Lung (tissue), 16 donors: ENCODE data around the gene TAF1B. TPM values are rescaled to one million over a fixed set of nuclear protein-coding genes. Genes with fewer than 3 reads are reported as not detected.

Source experiments
- ATAC-seq: fragments of 200-7000 bp; cut with Tn5 transposase; one replicate; pipeline ENCODE4 v1.9.1; 2020; ENCODE audit warnings: moderate number of reproducible peaks; ENCODE audit not compliant: insufficient read depth, low FRiP score
- DNase-seq, 3 donors: peaks; one replicate each; pipeline ENCODE4 v3.0.0-alpha.2; 2013 to 2017
- H3K27ac ChIP-seq, 2 donors: one replicate each; pipeline ENCODE4 v1.5.1; 2013; ENCODE audit warnings: mild to moderate bottlenecking in 2 of 2, moderate library complexity in 2 of 2, control low read depth in 1 of 2, inconsistent platforms in 1 of 2, low read depth in 1 of 2, low read length in 1 of 2
- H3K27me3 ChIP-seq, 3 donors: one replicate each; pipeline ENCODE4 v1.5.1; 2013; ENCODE audit warnings: low read length in 2 of 3; ENCODE audit not compliant: control insufficient read depth in 3 of 3, insufficient read depth in 3 of 3
- H3K36me3 ChIP-seq, 4 donors: one replicate each; pipeline ENCODE4 v1.5.1; 2013; ENCODE audit warnings: low read length in 4 of 4, mild to moderate bottlenecking in 1 of 4, moderate library complexity in 1 of 4; ENCODE audit not compliant: control insufficient read depth in 4 of 4, insufficient read depth in 4 of 4
- H3K4me1 ChIP-seq, 5 donors: one replicate each; pipeline ENCODE4 v1.5.1; 2013; ENCODE audit warnings: low read length in 5 of 5, mild to moderate bottlenecking in 2 of 5, moderate library complexity in 1 of 5; ENCODE audit not compliant: control insufficient read depth in 5 of 5, insufficient read depth in 5 of 5
- H3K4me3 ChIP-seq: one replicate; pipeline ENCODE4 v1.5.1; 2013; ENCODE audit warnings: mild to moderate bottlenecking, control low read depth, moderate library complexity
- H3K9ac ChIP-seq, 2 donors: one replicate each; pipeline ENCODE4 v1.5.1; 2013; ENCODE audit warnings: low read length in 2 of 2, control low read depth in 1 of 2; ENCODE audit not compliant: insufficient read depth in 1 of 2
- H3K9me3 ChIP-seq, 4 donors: one replicate each; pipeline ENCODE4 v1.5.1; 2013; ENCODE audit warnings: low read length in 3 of 4, mild to moderate bottlenecking in 1 of 4, moderate library complexity in 1 of 4; ENCODE audit not compliant: control insufficient read depth in 4 of 4, insufficient read depth in 3 of 4
- WGBS, 2 donors: extraction: QIAGEN DNeasy Blood & Tissue Kit; methylation state at CpG; one replicate each; pipeline ENCODE4 v1.1.7; 2013; 5-methylcytosine and 5-hydroxymethylcytosine counted together
- long read RNA-seq, 5 donors: transcript quantifications; one replicate each; lab custom pipeline, GENCODE V29; 2026
- polyA plus RNA-seq, 2 donors: library from polyadenylated mRNA; stranded (reverse); fragments of 200-250 nt; gene quantifications; one replicate each; pipeline ENCODE4 v1.2.1, GENCODE V29; 2013
- total RNA-seq, 2 donors: library from RNA; depleted of rRNA in 1 of 2; stranded (reverse); fragments of >200 nt in 1 of 2; gene quantifications; one replicate each; pipeline ENCODE4 v1.2.1, GENCODE V29; 2014 to 2021
- TF ChIP-seq, protein P1 (sequence below): IDR thresholded peaks from 2 replicates; pipeline ENCODE4 v1.5.1; 2012; ENCODE audit warnings: mild to moderate bottlenecking; ENCODE audit errors: control extremely low read depth, extremely low read depth
- donor health status: control.
- donor health status: control.
- donor health status: Bipolar disorder and iron deficiency.
- donor health status: healthy.
- donor health status: DM: yes; HTN: yes; CAD: no.

Gene TAF1B
- total RNA-seq (10 to 100 TPM; 20.5 to 46.3 TPM), polyA plus RNA-seq (1 to 10 TPM; 6.1 to 9.2 TPM)
- long read RNA-seq, donor 1, partial matches to known transcripts: 0 of 3 reads
- long read RNA-seq, donor 1, other reads (novel, unspliced or antisense): 0 of 3 reads
- long read RNA-seq, donor 2, partial matches to known transcripts: 0 of 1 reads
- long read RNA-seq, donor 2, other reads (novel, unspliced or antisense): 0 of 1 reads
- long read RNA-seq, donor 3, partial matches to known transcripts: 0 of 1 reads
- long read RNA-seq, donor 3, other reads (novel, unspliced or antisense): 0 of 1 reads
- long read RNA-seq, donor 4: 0 reads
- long read RNA-seq, donor 5, partial matches to known transcripts: 0 of 2 reads
- long read RNA-seq, donor 5, other reads (novel, unspliced or antisense): 0 of 2 reads

DNA sequence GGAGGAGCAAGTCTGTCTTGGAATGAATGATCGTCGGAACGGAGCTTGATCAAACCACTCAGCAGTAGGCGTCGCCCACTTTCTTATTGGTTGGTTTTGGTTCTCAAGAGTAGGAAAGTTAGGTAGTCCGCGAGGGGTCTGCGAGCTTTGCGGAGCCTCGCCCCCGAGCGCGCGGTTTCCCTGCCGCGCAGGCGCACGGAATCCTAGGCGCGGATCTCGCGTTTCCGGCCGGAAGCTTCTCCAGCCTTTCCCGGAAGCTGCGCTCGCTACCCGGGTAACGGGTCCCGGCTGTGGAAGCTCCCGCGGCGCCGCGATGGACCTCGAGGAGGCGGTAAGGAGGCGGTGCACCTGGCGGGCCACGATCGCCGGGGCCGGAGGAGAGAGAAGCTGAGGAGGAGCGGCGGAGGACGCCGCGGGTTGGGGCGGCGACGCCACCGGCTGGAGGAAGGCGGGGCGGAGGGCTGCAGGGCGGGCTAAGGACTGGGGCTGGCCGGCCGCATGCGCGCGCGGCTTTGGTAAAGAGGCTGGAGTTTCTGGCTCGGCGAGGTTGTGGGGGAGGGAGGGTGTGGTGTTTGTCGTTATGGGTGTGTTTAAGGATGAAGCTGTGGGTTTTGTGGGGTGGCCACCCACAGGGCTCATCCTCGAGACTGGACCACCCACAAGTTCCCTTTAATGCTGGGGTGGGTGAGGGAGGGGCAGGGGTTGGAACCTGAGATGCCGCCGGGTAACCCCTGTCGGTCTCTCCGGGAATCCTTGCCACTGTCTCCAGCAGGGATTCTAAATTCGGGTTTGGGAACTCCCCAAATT, at the start of gene TAF1B:
TAF1B (plus strand) TSS at position 246 of the 807 bp plus-strand sequence; CDS start at position 314, 68 bp downstream.
- 1% methylated on average over 65 to 70 of the region's 70 CpGs for WGBS, 2 donors
- Histone ChIP-seq H3K27ac (peak within 1 kb of the TSS; percentile 86 to 93), H3K4me1 (peaks cover 0 to 13% (median 1%) of the 10 kb centered on the region in 5 donors), H3K36me3 (peaks cover 1 to 10% (median 6%) of the 10 kb centered on the region in 4 donors), H3K27me3 (no peaks in the 10 kb centered on the region), H3K4me3 (peak within 1 kb of the TSS; percentile 72), H3K9ac (peak within 1 kb of the TSS; percentile 43 to 81), H3K9me3 (no peaks in the 10 kb centered on the region)
- TF ChIP-seq, protein P1, sequence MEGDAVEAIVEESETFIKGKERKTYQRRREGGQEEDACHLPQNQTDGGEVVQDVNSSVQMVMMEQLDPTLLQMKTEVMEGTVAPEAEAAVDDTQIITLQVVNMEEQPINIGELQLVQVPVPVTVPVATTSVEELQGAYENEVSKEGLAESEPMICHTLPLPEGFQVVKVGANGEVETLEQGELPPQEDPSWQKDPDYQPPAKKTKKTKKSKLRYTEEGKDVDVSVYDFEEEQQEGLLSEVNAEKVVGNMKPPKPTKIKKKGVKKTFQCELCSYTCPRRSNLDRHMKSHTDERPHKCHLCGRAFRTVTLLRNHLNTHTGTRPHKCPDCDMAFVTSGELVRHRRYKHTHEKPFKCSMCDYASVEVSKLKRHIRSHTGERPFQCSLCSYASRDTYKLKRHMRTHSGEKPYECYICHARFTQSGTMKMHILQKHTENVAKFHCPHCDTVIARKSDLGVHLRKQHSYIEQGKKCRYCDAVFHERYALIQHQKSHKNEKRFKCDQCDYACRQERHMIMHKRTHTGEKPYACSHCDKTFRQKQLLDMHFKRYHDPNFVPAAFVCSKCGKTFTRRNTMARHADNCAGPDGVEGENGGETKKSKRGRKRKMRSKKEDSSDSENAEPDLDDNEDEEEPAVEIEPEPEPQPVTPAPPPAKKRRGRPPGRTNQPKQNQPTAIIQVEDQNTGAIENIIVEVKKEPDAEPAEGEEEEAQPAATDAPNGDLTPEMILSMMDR: no peak
- DNase-seq: peak; percentile 96 to 98 (median 98)
- ATAC-seq: peak; percentile 93

GRCh38 chr2:9793918-9794717, 49.2 kb upstream of the TAF1B start:
- DNase-seq: no peak
- 89 to 95% methylated on average over 17 of the region's 17 CpGs for WGBS, 2 donors
- Histone ChIP-seq H3K27ac (no peak overlapping the region), H3K4me3 (no peak overlapping the region), H3K27me3 (no peaks in the 10 kb centered on the region), H3K36me3 (no peaks in the 10 kb centered on the region), H3K9ac (no peak overlapping the region), H3K9me3 (no peaks in the 10 kb centered on the region), H3K4me1 (peaks cover 0 to 12% (median 0%) of the 10 kb centered on the region in 5 donors)
- TF ChIP-seq, protein P1: no peak
- ATAC-seq: no peak

- H3K9ac ChIP-seq: no peak overlapping the region
- H3K27ac ChIP-seq: no peak overlapping the region
- H3K4me3 ChIP-seq: no peak overlapping the region
- no peaks in the 10 kb centered on the region for H3K27me3 ChIP-seq
- no peaks in the 10 kb centered on the region for H3K9me3 ChIP-seq
- H3K36me3 ChIP-seq: no peaks in the 10 kb centered on the region
- WGBS, 2 donors: 57 to 79% methylated on average over 6 of the region's 6 CpGs
- H3K4me1 ChIP-seq: peaks cover 0 to 12% (median 6%) of the 10 kb centered on the region in 5 donors
- ATAC-seq (no peak), DNase-seq (no peak)
- TF ChIP-seq, protein P1: no peak
Observed at GRCh38 chr2:9795071-9795470, 48.2 kb upstream of the TAF1B start.
